ENCODE measurements around the gene PIK3R6. TPM values are rescaled to one million over a fixed set of nuclear protein-coding genes. Genes with fewer than 3 reads are reported as not detected.

Gene PIK3R6
- total RNA-seq, 6 experiments from 2014 or later, result 0.18 to 0.62 (median 0.25) TPM; not detected in 1

GRCh38 chr17:8889458-8890210, 22.2 kb upstream of the PIK3R6 start:
- intact Hi-C loops (cut with DNase I), result no loop called here
- H3K9me3 ChIP-seq, result no peaks in the 10 kb centered on the region
- H3K27me3 ChIP-seq, result no peaks in the 10 kb centered on the region
- 90% methylated on average over 5 of the region's 14 CpGs for WGBS (ENCODE audit: insufficient coverage, low coverage, low lambda C conversion rate, missing lambda C conversion rate)
- no peak for ATAC-seq
- no peaks in the 10 kb centered on the region for H3K4me1 ChIP-seq
- DNase-seq, result no peak
- H3K27ac ChIP-seq, result no peak overlapping the region
- no peak for TF ChIP-seq CTCF (IDR thresholded peaks at IDR 0.05)
- no peak for TF ChIP-seq POLR2A (IDR thresholded peaks at IDR 0.05)
- H3K4me3 ChIP-seq, result no peak overlapping the region
- H3K36me3 ChIP-seq, result no peaks in the 10 kb centered on the region

GRCh38 chr17:8888704-8889302, 21.3 kb upstream of the PIK3R6 start:
- Histone ChIP-seq H3K27me3 (no peaks in the 10 kb centered on the region), H3K4me3 (no peak overlapping the region), H3K4me1 (no peaks in the 10 kb centered on the region), H3K27ac (no peak overlapping the region), H3K9me3 (no peaks in the 10 kb centered on the region), H3K36me3 (no peaks in the 10 kb centered on the region)
- DNase-seq (no peak), ATAC-seq (peak in 1 of 4 donors; percentile 17)
- intact Hi-C loops (cut with DNase I), result no loop called here
- no peak for TF ChIP-seq CTCF (IDR thresholded peaks at IDR 0.05)
- no peak for TF ChIP-seq POLR2A (IDR thresholded peaks at IDR 0.05)
- WGBS (ENCODE audit: insufficient coverage, low coverage, low lambda C conversion rate, missing lambda C conversion rate), result 21% methylated on average over 4 of the region's 8 CpGs

GRCh38 chr17:8887834-8888703, 20.6 kb upstream of the PIK3R6 start:
- Histone ChIP-seq H3K27me3 (no peaks in the 10 kb centered on the region), H3K4me1 (no peaks in the 10 kb centered on the region), H3K36me3 (no peaks in the 10 kb centered on the region), H3K27ac (no peak overlapping the region), H3K4me3 (no peak overlapping the region), H3K9me3 (no peaks in the 10 kb centered on the region)
- ATAC-seq (peak; percentile 40 to 73 (median 63)), DNase-seq (peak in 1 of 3 donors; percentile 52)
- TF ChIP-seq CTCF (IDR thresholded peaks at IDR 0.05), result peak in 3 of 4 donors; percentile 25 to 40 (median 31)
- no peak for TF ChIP-seq POLR2A (IDR thresholded peaks at IDR 0.05)
- intact Hi-C loops (cut with DNase I), result no loop called here
- 91% methylated on average over 11 of the region's 39 CpGs for WGBS (ENCODE audit: insufficient coverage, low coverage, low lambda C conversion rate, missing lambda C conversion rate)

- DNase-seq (no peak), ATAC-seq (no peak)
- no peak overlapping the region for H3K4me3 ChIP-seq
- intact Hi-C loops (cut with DNase I), result no loop called here
- no peaks in the 10 kb centered on the region for H3K27me3 ChIP-seq
- TF ChIP-seq POLR2A (IDR thresholded peaks at IDR 0.05) (no peak), CTCF (IDR thresholded peaks at IDR 0.05) (no peak)
- H3K27ac ChIP-seq, result no peak overlapping the region
- H3K4me1 ChIP-seq, result no peaks in the 10 kb centered on the region
- H3K9me3 ChIP-seq, result no peaks in the 10 kb centered on the region
- 83% methylated on average over 11 of the region's 11 CpGs for WGBS (ENCODE audit: insufficient coverage, low coverage, low lambda C conversion rate, missing lambda C conversion rate)
- no peaks in the 10 kb centered on the region for H3K36me3 ChIP-seq
Observed at GRCh38 chr17:8887301-8887700, 19.8 kb upstream of the PIK3R6 start.
